Stomach (tissue), 4 donors: ENCODE measurements around the gene HK3.

Experiments used
- CTCF ChIP-seq, 7 experiments: fragments of 450-650 bp in 4 of 7; fragments of 200-600 bp in 3 of 7; sonication (generic) in 3 of 7; IDR thresholded peaks; one replicate each; pipeline ENCODE4 v1.5.1; 2016 to 2019; ENCODE audit warnings: antibody characterized with exemption in 7 of 7, control low read depth in 2 of 7, mild to moderate bottlenecking in 1 of 7
- POLR2A ChIP-seq, 4 donors: fragments of 450-650 bp; IDR thresholded peaks; one replicate each; pipeline ENCODE4 v1.6.1; 2016; ENCODE audit warnings: antibody characterized with exemption in 4 of 4, control low read depth in 2 of 4, mild to moderate bottlenecking in 1 of 4, moderate library complexity in 1 of 4

GRCh38 chr5:176899296-176899891, at the start of gene HK3:
- TF ChIP-seq POLR2A (IDR thresholded peaks at IDR 0.05) (no peak), CTCF (IDR thresholded peaks at IDR 0.05) (no peak)
